Liver (tissue), 9 donors: ENCODE measurements around the gene CCDC182. TPM values are rescaled to one million over a fixed set of nuclear protein-coding genes. Genes with fewer than 3 reads are reported as not detected.

Source experiments
- DNase-seq: peaks from one replicate; pipeline ENCODE4 v3.0.0-alpha.2; 2017; ENCODE audit warnings: low spot score
- H3K27ac ChIP-seq, 2 donors: one replicate each; pipeline ENCODE4 v1.7.0; 2013; ENCODE audit warnings: inconsistent platforms in 2 of 2, low read length in 2 of 2, control low read depth in 1 of 2, low read depth in 1 of 2, mild to moderate bottlenecking in 1 of 2
- H3K27me3 ChIP-seq, 4 donors: one replicate each; pipeline versions ENCODE4 v1.6.1 to v1.7.0; 2013; ENCODE audit warnings: low read length in 3 of 4, inconsistent platforms in 1 of 4, mild to moderate bottlenecking in 1 of 4, moderate library complexity in 1 of 4; ENCODE audit not compliant: control insufficient read depth in 4 of 4, insufficient read depth in 4 of 4
- H3K36me3 ChIP-seq, 4 donors: one replicate each; pipeline versions ENCODE4 v1.6.1 to v1.7.0; 2013; ENCODE audit warnings: low read length in 3 of 4, mild to moderate bottlenecking in 3 of 4, low read depth in 1 of 4, moderate library complexity in 1 of 4; ENCODE audit not compliant: control insufficient read depth in 4 of 4, insufficient read depth in 3 of 4
- H3K4me1 ChIP-seq, 4 donors: one replicate each; pipeline versions ENCODE4 v1.6.1 to v1.7.0; 2013; ENCODE audit warnings: low read length in 3 of 4, mild to moderate bottlenecking in 3 of 4, moderate library complexity in 1 of 4; ENCODE audit not compliant: control insufficient read depth in 4 of 4, insufficient read depth in 4 of 4
- H3K4me3 ChIP-seq, 3 donors: one replicate each; pipeline versions ENCODE4 v1.6.1 to v1.7.0; 2013; ENCODE audit warnings: low read length in 3 of 3, control low read depth in 1 of 3, low read depth in 1 of 3, mild to moderate bottlenecking in 1 of 3
- H3K9ac ChIP-seq, 2 donors: one replicate each; pipeline ENCODE4 v1.7.0; 2013; ENCODE audit warnings: low read length in 2 of 2, mild to moderate bottlenecking in 2 of 2, moderate library complexity in 2 of 2, control low read depth in 1 of 2, low read depth in 1 of 2
- H3K9me3 ChIP-seq, 4 donors: one replicate each; pipeline versions ENCODE4 v1.6.1 to v1.7.0; 2013; ENCODE audit warnings: low read length in 3 of 4; ENCODE audit not compliant: control insufficient read depth in 4 of 4
- ATF3 ChIP-seq: IDR thresholded peaks from 2 replicates; pipeline ENCODE4 v1.6.1; 2016; ENCODE audit warnings: antibody characterized with exemption
- CTCF ChIP-seq: fragments of 150-350 bp; IDR thresholded peaks from 2 replicates; pipeline ENCODE4 v1.5.1; 2017; ENCODE audit warnings: improper control_type of control experiment, low read depth, low read length; ENCODE audit not compliant: missing input control
- EGR1 ChIP-seq, 2 donors: IDR thresholded peaks; 2 replicates each; pipeline ENCODE4 v1.6.1; 2016 to 2018; ENCODE audit warnings: antibody characterized with exemption in 2 of 2, low read depth in 2 of 2
- FOXA1 ChIP-seq: IDR thresholded peaks from 2 replicates; pipeline ENCODE4 v1.6.1; 2016; ENCODE audit warnings: antibody characterized with exemption
- FOXA2 ChIP-seq: IDR thresholded peaks from 2 replicates; pipeline ENCODE4 v1.6.1; 2016; ENCODE audit warnings: antibody characterized with exemption
- HNF4A ChIP-seq, 2 donors: conservative IDR thresholded peaks; 2 replicates each; pipeline ENCODE4 v1.6.1; 2016; ENCODE audit warnings: antibody characterized with exemption in 2 of 2, mild to moderate bottlenecking in 2 of 2
- HNF4G ChIP-seq: IDR thresholded peaks from 2 replicates; pipeline ENCODE4 v1.6.1; 2016; ENCODE audit warnings: antibody characterized with exemption
- MAX ChIP-seq: IDR thresholded peaks from 2 replicates; pipeline ENCODE4 v1.6.1; 2016; ENCODE audit warnings: antibody characterized with exemption
- NR2F2 ChIP-seq: IDR thresholded peaks from 2 replicates; pipeline ENCODE4 v1.6.1; 2016; ENCODE audit warnings: antibody characterized with exemption
- RAD21 ChIP-seq, 2 donors: IDR thresholded peaks; 2 replicates each; pipeline ENCODE4 v1.6.1; 2016; ENCODE audit warnings: antibody characterized with exemption in 2 of 2, mild to moderate bottlenecking in 2 of 2
- REST ChIP-seq: IDR thresholded peaks from 2 replicates; pipeline ENCODE4 v1.6.1; 2016; ENCODE audit warnings: antibody characterized with exemption, mild to moderate bottlenecking
- RXRA ChIP-seq, 2 donors: IDR thresholded peaks; 2 replicates each; pipeline ENCODE4 v1.6.1; 2017 to 2018; ENCODE audit warnings: antibody characterized with exemption in 2 of 2, mild to moderate bottlenecking in 1 of 2
- SP1 ChIP-seq: IDR thresholded peaks from 2 replicates; pipeline ENCODE4 v1.6.1; 2018; ENCODE audit warnings: antibody characterized with exemption, mild to moderate bottlenecking
- TAF1 ChIP-seq: conservative IDR thresholded peaks from 2 replicates; pipeline ENCODE4 v1.6.1; 2016; ENCODE audit warnings: antibody characterized with exemption, mild to moderate bottlenecking
- YY1 ChIP-seq: IDR thresholded peaks from 2 replicates; pipeline ENCODE4 v1.6.1; 2016; ENCODE audit warnings: antibody characterized with exemption, mild to moderate bottlenecking
- ZBTB33 ChIP-seq: IDR thresholded peaks from 2 replicates; pipeline ENCODE4 v1.6.1; 2016; ENCODE audit warnings: antibody characterized with exemption
- WGBS: extraction: QIAGEN DNeasy Blood & Tissue Kit; methylation state at CpG from one replicate; pipeline ENCODE4 v1.1.7; 2013; 5-methylcytosine and 5-hydroxymethylcytosine counted together
- polyA plus RNA-seq, 2 donors: library from polyadenylated mRNA; stranded (reverse) in 1 of 2; unstranded in 1 of 2; fragments of 200-250 nt in 1 of 2; fragments of >200 nt in 1 of 2; fragmentation: Nextera tagmentation in 1 of 2; extraction: Ambion mirVana in 1 of 2; gene quantifications; one replicate each; pipeline versions ENCODE4 v1.2.1 to v1.2.3, GENCODE V29; 2013 to 2015
- total RNA-seq, 2 donors: library from RNA; depleted of rRNA; stranded (reverse); fragments of >200 nt; gene quantifications; one replicate each; pipeline ENCODE4 v1.2.3, GENCODE V29; 2014
- donor health status: healthy.
- donor health status: healthy.
- donor health status: healthy.
- donor health status: healthy.
- donor health status: healthy.

CCDC182 gene
- total and polyA plus RNA-seq, 4 donors: not detected

- WGBS: 47% methylated on average over 1 of the region's 1 CpG
- TF ChIP-seq FOXA2: no peak
- TF ChIP-seq RAD21 (IDR thresholded peaks at IDR 0.05): peak; percentile 61 to 78
- TF ChIP-seq CTCF: peak; percentile 33
- no peak overlapping the region for H3K4me3 ChIP-seq
- H3K4me1 ChIP-seq: no peaks in the 10 kb centered on the region
- H3K36me3 ChIP-seq: no peaks in the 10 kb centered on the region
- no peak for DNase-seq
- H3K9ac ChIP-seq: no peak overlapping the region
- no peak overlapping the region for H3K27ac ChIP-seq
- no peaks in the 10 kb centered on the region for H3K9me3 ChIP-seq
- H3K27me3 ChIP-seq: no peaks in the 10 kb centered on the region
Measured at GRCh38 chr17:57739402-57740234, 5.5 kb downstream of the CCDC182 start.

- 73% methylated on average over 3 of the region's 3 CpGs for WGBS
- DNase-seq: no peak
- H3K4me1 ChIP-seq: peaks cover 0 to 2% (median 0%) of the 10 kb centered on the region in 4 donors
Measured at GRCh38 chr17:57737450-57737849, 7.6 kb downstream of the CCDC182 start.

GRCh38 chr17:57735707-57736106 lies 9.4 kb downstream of the CCDC182 start:
- H3K4me3 ChIP-seq: no peak overlapping the region
- H3K27me3 ChIP-seq: no peaks in the 10 kb centered on the region
- H3K9ac ChIP-seq: no peak overlapping the region
- H3K36me3 ChIP-seq: no peaks in the 10 kb centered on the region
- TF ChIP-seq RAD21 (IDR thresholded peaks at IDR 0.05) (no peak), ATF3 (no peak), EGR1 (IDR thresholded peaks at IDR 0.05; ENCODE audit: low read depth in 2 of 2) (no peak), FOXA1 (no peak), RXRA (IDR thresholded peaks at IDR 0.05) (no peak), CTCF (no peak), ZBTB33 (no peak), REST (no peak), FOXA2 (no peak), NR2F2 (no peak), YY1 (no peak), SP1 (no peak), HNF4G (no peak), MAX (no peak), TAF1 (no peak), HNF4A (conservative IDR thresholded peaks at IDR 0.05) (no peak)
- 84% methylated on average over 6 of the region's 6 CpGs for WGBS
- no peaks in the 10 kb centered on the region for H3K9me3 ChIP-seq
- no peak for DNase-seq
- H3K27ac ChIP-seq: no peak overlapping the region
- peaks cover 0 to 10% (median 3%) of the 10 kb centered on the region in 4 donors for H3K4me1 ChIP-seq

More at GRCh38 chr17:57737450-57737849, 7.6 kb downstream of the CCDC182 start:
- Histone ChIP-seq H3K4me3 (no peak overlapping the region), H3K27me3 (no peaks in the 10 kb centered on the region), H3K27ac (no peak overlapping the region), H3K9me3 (no peaks in the 10 kb centered on the region), H3K9ac (no peak overlapping the region), H3K36me3 (no peaks in the 10 kb centered on the region)
- no peak for TF ChIP-seq HNF4A (conservative IDR thresholded peaks at IDR 0.05)
- no peak for TF ChIP-seq TAF1
- TF ChIP-seq FOXA1: no peak
